CD4-positive, alpha-beta memory T cell (primary cell): ENCODE data around the gene HSPA12B. TPM values are rescaled to one million over a fixed set of nuclear protein-coding genes. Genes with fewer than 3 reads are reported as not detected.

Source experiments
- CTCF ChIA-PET: fragments of 350-600 bp; sonication (Branson Sonifier 250); formaldehyde crosslinking; loops from one replicate; lab custom pipeline; 2021; ENCODE audit warnings: inconsistent platforms; ENCODE audit not compliant: partially characterized antibody; lab: Charles Lee
- POLR2A ChIA-PET: fragments of 350-600 bp; sonication (Branson Sonifier 250); formaldehyde crosslinking; loops from one replicate; lab custom pipeline; 2021; ENCODE audit not compliant: partially characterized antibody; lab: Charles Lee
- DNase-seq, 5 donors: peaks; one replicate each; pipeline versions ENCODE4 v3.0.0 to v3.0.0-alpha.2; 2020 to 2022; ENCODE audit warnings: mixed read lengths in 1 of 5
- H3K27ac ChIP-seq: one replicate; pipeline ENCODE4 v1.7.0; 2013; ENCODE audit warnings: low read depth, low read length
- H3K27me3 ChIP-seq: 2 replicates; pipeline ENCODE4 v1.7.0; 2013; ENCODE audit warnings: mild to moderate bottlenecking, low read length, moderate library complexity; ENCODE audit not compliant: insufficient read depth
- H3K36me3 ChIP-seq: 2 replicates; pipeline ENCODE4 v1.7.0; 2013; ENCODE audit warnings: mild to moderate bottlenecking, low read length, moderate library complexity; ENCODE audit not compliant: insufficient read depth
- H3K4me1 ChIP-seq: 2 replicates; pipeline ENCODE4 v1.7.0; 2013; ENCODE audit warnings: mild to moderate bottlenecking, low read length, moderate library complexity; ENCODE audit not compliant: insufficient read depth
- H3K4me3 ChIP-seq, 2 donors: one replicate each; pipeline ENCODE4 v1.7.0; 2013; ENCODE audit warnings: low read length in 2 of 2, mild to moderate bottlenecking in 1 of 2
- H3K9me3 ChIP-seq, 2 donors: one replicate each; pipeline ENCODE4 v1.7.0; 2013; ENCODE audit warnings: low read length in 2 of 2, control low read depth in 1 of 2; ENCODE audit not compliant: control insufficient read depth in 1 of 2
- H3K27ac Mint-ChIP-seq, 7 donors: one replicate each; pipeline ENCODE4 v1.8.0; 2020 to 2021; ENCODE audit warnings: mixed read lengths in 7 of 7, mild to moderate bottlenecking in 6 of 7, inconsistent platforms in 3 of 7, moderate library complexity in 3 of 7
- H3K27me3 Mint-ChIP-seq, 2 donors: one replicate each; pipeline ENCODE4 v1.8.0; 2020 to 2021; ENCODE audit warnings: mixed read lengths in 2 of 2
- H3K36me3 Mint-ChIP-seq, 2 donors: one replicate each; pipeline ENCODE4 v1.8.0; 2020 to 2021; ENCODE audit warnings: mixed read lengths in 2 of 2, inconsistent platforms in 1 of 2, mild to moderate bottlenecking in 1 of 2
- H3K4me1 Mint-ChIP-seq, 4 donors: one replicate each; pipeline ENCODE4 v1.8.0; 2020 to 2021; ENCODE audit warnings: mixed read lengths in 4 of 4, mild to moderate bottlenecking in 1 of 4
- H3K4me3 Mint-ChIP-seq, 8 donors: one replicate each; pipeline ENCODE4 v1.8.0; 2020 to 2021; ENCODE audit warnings: mixed read lengths in 8 of 8, mild to moderate bottlenecking in 7 of 8, moderate library complexity in 6 of 8, inconsistent platforms in 3 of 8
- H3K9me3 Mint-ChIP-seq, 8 donors: one replicate each; pipeline ENCODE4 v1.8.0; 2020 to 2021; ENCODE audit warnings: mixed read lengths in 8 of 8, mild to moderate bottlenecking in 5 of 8, inconsistent platforms in 3 of 8, moderate library complexity in 1 of 8
- intact Hi-C: fragments of 100-400 bp; cut with micrococcal nuclease; formaldehyde crosslinking; loops from one replicate; pipeline ENCODE4 v1.15.1; 2023
- polyA plus RNA-seq, 2 donors: library from polyadenylated mRNA; unstranded; fragments of 300-500 nt; fragmentation: Illumina TruSeq; gene quantifications; one replicate each; pipeline ENCODE4 v1.2.3, GENCODE V29; 2021
- total RNA-seq, 2 experiments: library from RNA; stranded (reverse); gene quantifications; one replicate each; pipeline ENCODE4 v1.2.3, GENCODE V29; 2021

The HSPA12B gene
- total and polyA plus RNA-seq, 4 experiments from 2014 or later, result 0.22 TPM; not detected in 3

- Mint-ChIP-seq H3K4me1 (peaks cover 7 to 17% (median 11%) of the 10 kb centered on the region in 4 donors), H3K4me3 (no peak overlapping the region), H3K27me3 (peaks cover 4 to 5% of the 10 kb centered on the region in 2 donors), H3K9me3 (peaks cover 0 to 2% (median 0%) of the 10 kb centered on the region in 8 donors), H3K36me3 (no peaks in the 10 kb centered on the region), H3K27ac (peak overlapping the region in 1 of 7 donors; percentile 48)
- POLR2A ChIA-PET, result no interaction called here
- intact Hi-C loops, result no loop called here
- Histone ChIP-seq H3K27me3 (no peaks in the 10 kb centered on the region), H3K27ac (no peak overlapping the region), H3K9me3 (no peaks in the 10 kb centered on the region), H3K36me3 (no peaks in the 10 kb centered on the region), H3K4me3 (no peak overlapping the region), H3K4me1 (peaks cover 12% of the 10 kb centered on the region)
- no peak for DNase-seq
- CTCF ChIA-PET, result interaction anchor here (0.8 to 1.3 kb wide), 3 partner anchors 11 to 24 kb away, joined by 3 read pairs; partner anchors contain the start of gene ADISSP
Observed at GRCh38 chr20:3743251-3743650, 10.8 kb downstream of the HSPA12B start.

GRCh38 chr20:3744037-3744436 lies 11.6 kb downstream of the HSPA12B start:
- POLR2A ChIA-PET, result no interaction called here
- Histone ChIP-seq H3K36me3 (no peaks in the 10 kb centered on the region), H3K4me1 (peaks cover 12% of the 10 kb centered on the region), H3K27ac (no peak overlapping the region), H3K9me3 (no peaks in the 10 kb centered on the region), H3K27me3 (no peaks in the 10 kb centered on the region), H3K4me3 (no peak overlapping the region)
- H3K4me1 Mint-ChIP-seq, result peaks cover 7 to 17% (median 11%) of the 10 kb centered on the region in 4 donors
- DNase-seq, result no peak
- CTCF ChIA-PET, result interaction anchor here (0.7 to 1.6 kb wide), 3 partner anchors 8 to 111 kb away, joined by 3 to 5 read pairs (median 3); no protein-coding TSS in a partner anchor
- intact Hi-C loops, result no loop called here
- H3K4me3 Mint-ChIP-seq, result peak overlapping the region in 4 of 8 donors; percentile 29 to 80 (median 64)
- H3K9me3 Mint-ChIP-seq, result peaks cover 0 to 2% (median 0%) of the 10 kb centered on the region in 8 donors
- H3K36me3 Mint-ChIP-seq, result no peaks in the 10 kb centered on the region
- peaks cover 5 to 6% of the 10 kb centered on the region in 2 donors for H3K27me3 Mint-ChIP-seq
- H3K27ac Mint-ChIP-seq, result peak overlapping the region in 2 of 7 donors; percentile 15 to 57

DNA sequence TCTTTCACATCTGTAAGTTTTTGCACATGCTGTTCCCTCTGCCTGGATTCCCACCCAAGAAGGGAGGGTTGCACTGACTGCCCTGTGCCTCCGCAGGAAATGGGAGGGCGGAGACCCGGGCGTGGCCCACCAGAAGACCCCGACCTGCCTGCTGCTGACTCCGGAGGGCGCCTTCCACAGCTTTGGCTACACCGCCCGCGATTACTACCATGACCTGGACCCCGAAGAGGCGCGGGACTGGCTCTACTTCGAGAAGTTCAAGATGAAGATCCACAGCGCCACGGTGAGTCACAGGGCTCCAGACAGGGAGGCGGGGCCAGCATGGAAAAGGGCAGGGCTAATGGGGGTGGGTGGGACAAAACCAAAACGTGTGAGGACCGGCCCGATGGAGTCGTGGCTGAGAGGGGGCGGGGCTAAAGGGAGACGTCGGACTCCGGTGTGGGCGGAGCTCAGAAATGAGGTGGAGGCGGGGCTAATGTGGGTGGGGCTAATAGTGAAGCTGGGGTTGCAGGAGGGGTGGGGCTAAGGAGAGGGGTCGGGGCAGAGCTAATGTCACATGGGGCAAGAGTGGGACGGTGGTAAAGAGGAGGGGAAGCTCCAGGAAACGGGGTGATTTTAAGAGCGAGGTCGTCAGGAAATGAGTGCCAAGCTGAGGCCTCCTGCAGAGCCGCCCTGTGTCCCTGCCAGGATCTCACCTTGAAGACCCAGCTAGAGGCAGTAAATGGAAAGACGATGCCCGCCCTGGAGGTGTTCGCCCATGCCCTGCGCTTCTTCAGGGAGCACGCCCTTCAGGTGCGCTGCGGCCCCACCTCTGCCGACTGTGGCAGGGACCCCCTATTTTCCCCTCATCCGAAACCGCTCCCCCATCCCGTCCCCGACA lies 12.6 kb downstream of the HSPA12B start:
- peak overlapping the region; percentile 48 to 85 (median 74) for H3K4me3 Mint-ChIP-seq
- peak overlapping the region in 1 of 2 donors; percentile 11 for H3K4me3 ChIP-seq
- ChIA-PET CTCF (interaction anchor here (0.6 to 1.6 kb wide), 5 partner anchors 9 to 442 kb away, joined by 3 to 5 read pairs (median 3); no protein-coding TSS in a partner anchor), POLR2A (interaction anchor here (0.9 to 1.1 kb wide), 2 partner anchors 22 to 76 kb away, joined by 3 to 5 read pairs; partner anchors contain the start of genes ADISSP and AP5S1)
- H3K9me3 Mint-ChIP-seq, result peaks cover 0 to 2% (median 0%) of the 10 kb centered on the region in 8 donors
- H3K27ac Mint-ChIP-seq, result peak overlapping the region in 6 of 7 donors; percentile 16 to 87 (median 68)
- intact Hi-C loops, result no loop called here
- H3K36me3 ChIP-seq, result no peaks in the 10 kb centered on the region
- H3K9me3 ChIP-seq, result no peaks in the 10 kb centered on the region
- peak; percentile 69 to 87 (median 72) for DNase-seq
- H3K27me3 ChIP-seq, result no peaks in the 10 kb centered on the region
- H3K27me3 Mint-ChIP-seq, result peaks cover 5 to 6% of the 10 kb centered on the region in 2 donors
- peaks cover 7 to 17% (median 11%) of the 10 kb centered on the region in 4 donors for H3K4me1 Mint-ChIP-seq
- peaks cover 12% of the 10 kb centered on the region for H3K4me1 ChIP-seq
- H3K36me3 Mint-ChIP-seq, result no peaks in the 10 kb centered on the region
- H3K27ac ChIP-seq, result no peak overlapping the region

- H3K27me3 ChIP-seq, result no peaks in the 10 kb centered on the region
- Mint-ChIP-seq H3K9me3 (peaks cover 0 to 2% (median 0%) of the 10 kb centered on the region in 8 donors), H3K36me3 (no peaks in the 10 kb centered on the region), H3K4me1 (peaks cover 7 to 18% (median 11%) of the 10 kb centered on the region in 4 donors), H3K4me3 (peak overlapping the region in 1 of 8 donors; percentile 80), H3K27me3 (peaks cover 5 to 6% of the 10 kb centered on the region in 2 donors), H3K27ac (no peak overlapping the region)
- no peak overlapping the region for H3K4me3 ChIP-seq
- ChIA-PET CTCF (interaction anchor here (0.6 to 1.6 kb wide), 4 partner anchors 10 to 442 kb away, joined by 3 to 5 read pairs (median 4); no protein-coding TSS in a partner anchor), POLR2A (interaction anchor here (0.9 to 1.1 kb wide), 2 partner anchors 22 to 75 kb away, joined by 3 to 5 read pairs; partner anchors contain the start of genes ADISSP and AP5S1)
- no peaks in the 10 kb centered on the region for H3K9me3 ChIP-seq
- H3K27ac ChIP-seq, result no peak overlapping the region
- no peaks in the 10 kb centered on the region for H3K36me3 ChIP-seq
- peaks cover 12% of the 10 kb centered on the region for H3K4me1 ChIP-seq
- intact Hi-C loops, result no loop called here
- no peak for DNase-seq
Observed at GRCh38 chr20:3745686-3746173, 13.2 kb downstream of the HSPA12B start.

- Histone ChIP-seq H3K27me3 (no peaks in the 10 kb centered on the region), H3K4me1 (peaks cover 12% of the 10 kb centered on the region), H3K9me3 (no peaks in the 10 kb centered on the region), H3K27ac (no peak overlapping the region), H3K36me3 (no peaks in the 10 kb centered on the region), H3K4me3 (no peak overlapping the region)
- POLR2A ChIA-PET, result no interaction called here
- Mint-ChIP-seq H3K9me3 (peaks cover 0 to 2% (median 0%) of the 10 kb centered on the region in 8 donors), H3K27me3 (peaks cover 5 to 6% of the 10 kb centered on the region in 2 donors), H3K36me3 (no peaks in the 10 kb centered on the region), H3K27ac (no peak overlapping the region), H3K4me1 (peaks cover 7 to 27% (median 17%) of the 10 kb centered on the region in 4 donors), H3K4me3 (no peak overlapping the region)
- CTCF ChIA-PET, result interaction anchor here (1.7 kb wide), 1 partner anchor 10 kb away, joined by 4 read pairs; no protein-coding TSS in a partner anchor
- intact Hi-C loops, result no loop called here
- DNase-seq, result no peak
Observed at GRCh38 chr20:3747471-3747870, 15.0 kb downstream of the HSPA12B start.

- Histone ChIP-seq H3K36me3 (no peaks in the 10 kb centered on the region), H3K4me3 (no peak overlapping the region), H3K4me1 (peaks cover 12% of the 10 kb centered on the region), H3K27ac (no peak overlapping the region), H3K27me3 (no peaks in the 10 kb centered on the region), H3K9me3 (no peaks in the 10 kb centered on the region)
- no peak for DNase-seq
- H3K36me3 Mint-ChIP-seq, result no peaks in the 10 kb centered on the region
- H3K9me3 Mint-ChIP-seq, result peaks cover 0 to 2% (median 0%) of the 10 kb centered on the region in 8 donors
- H3K4me3 Mint-ChIP-seq, result no peak overlapping the region
- H3K4me1 Mint-ChIP-seq, result peaks cover 7 to 29% (median 22%) of the 10 kb centered on the region in 4 donors
- ChIA-PET CTCF (interaction anchor here (1.7 kb wide), 1 partner anchor 9 kb away, joined by 4 read pairs; no protein-coding TSS in a partner anchor), POLR2A (no interaction called here)
- peaks cover 5 to 6% of the 10 kb centered on the region in 2 donors for H3K27me3 Mint-ChIP-seq
- intact Hi-C loops, result no loop called here
- no peak overlapping the region for H3K27ac Mint-ChIP-seq
Observed at GRCh38 chr20:3748073-3748472, 15.6 kb downstream of the HSPA12B start.
